Measurements from ENCODE around the gene LRRC15.

LRRC15 gene

GRCh38 chr3:194360568-194360967, 9.0 kb downstream of the LRRC15 start:
- no peak for DNase-seq

- DNase-seq, result no peak
Measured at GRCh38 chr3:194357681-194358080, 11.9 kb downstream of the LRRC15 start.

DNA sequence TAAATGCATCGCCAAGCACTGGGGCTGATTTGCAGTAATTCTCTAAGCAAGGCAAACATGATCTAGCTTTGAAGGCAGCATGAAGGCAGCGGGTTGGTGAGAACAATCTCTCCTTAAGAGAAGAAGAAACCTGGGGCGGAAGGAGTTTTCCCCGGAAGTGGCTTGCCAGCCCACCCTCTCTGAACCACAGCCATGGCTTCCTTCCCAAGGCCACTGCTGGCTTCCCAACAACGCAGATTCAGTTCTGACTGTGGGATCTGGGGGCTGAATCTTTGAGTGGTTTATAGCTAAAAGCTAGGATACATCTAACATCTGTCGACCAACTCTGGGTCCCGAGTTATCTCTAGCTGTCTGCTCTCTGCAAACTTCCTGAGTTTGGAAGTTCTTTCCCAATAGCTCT, 14.2 kb downstream of the LRRC15 start:
- DNase-seq, result no peak

DNA sequence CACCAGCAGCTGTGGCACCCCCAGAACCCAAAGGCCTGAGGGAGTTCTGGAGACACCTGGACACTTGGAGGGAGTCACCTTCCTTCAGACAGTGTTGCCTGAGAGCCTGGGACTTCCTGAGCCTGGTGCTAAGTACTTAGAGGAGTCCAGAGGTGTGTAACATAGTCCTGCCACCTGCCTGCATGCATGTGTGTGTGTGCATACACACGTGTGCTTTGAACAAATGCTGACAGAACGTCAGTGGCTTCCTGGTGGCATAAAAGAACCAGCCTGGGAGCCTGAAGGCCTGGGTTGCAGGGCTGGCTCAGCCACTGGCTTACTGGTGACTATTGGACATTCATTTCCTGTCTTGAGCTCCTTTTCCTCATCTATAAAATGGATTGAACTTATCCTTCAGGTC, 15.2 kb downstream of the LRRC15 start:
- DNase-seq, result no peak

DNA sequence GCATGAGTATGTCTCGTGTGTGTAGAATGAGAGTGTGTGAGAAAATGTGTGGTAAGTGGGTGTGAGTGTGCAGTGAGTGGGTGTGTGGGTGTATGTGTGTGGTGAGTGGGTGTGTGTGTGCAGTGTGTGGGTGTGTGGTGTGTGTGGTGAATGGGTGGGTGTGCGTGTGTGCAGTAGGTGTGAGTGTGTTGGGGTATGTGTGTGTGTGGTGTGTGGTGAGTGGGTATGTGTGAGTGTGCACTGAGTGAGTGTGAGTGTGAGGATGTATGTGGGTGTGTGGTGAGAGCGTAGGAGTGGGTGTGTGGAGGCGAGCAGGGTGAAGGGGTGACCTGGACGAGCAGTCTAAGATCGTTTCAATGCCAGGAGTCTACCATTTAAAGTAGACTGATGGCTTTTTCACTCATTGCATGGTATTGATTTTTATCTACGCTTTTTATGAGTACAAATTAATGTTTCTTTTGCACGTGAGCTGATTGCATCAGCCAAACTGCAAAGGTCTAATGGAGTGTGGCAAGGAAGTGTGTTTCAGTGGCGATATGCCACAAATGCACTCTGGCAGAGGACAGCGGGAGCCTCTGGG, 16.8 kb downstream of the LRRC15 start:
- no peak for DNase-seq

DNA sequence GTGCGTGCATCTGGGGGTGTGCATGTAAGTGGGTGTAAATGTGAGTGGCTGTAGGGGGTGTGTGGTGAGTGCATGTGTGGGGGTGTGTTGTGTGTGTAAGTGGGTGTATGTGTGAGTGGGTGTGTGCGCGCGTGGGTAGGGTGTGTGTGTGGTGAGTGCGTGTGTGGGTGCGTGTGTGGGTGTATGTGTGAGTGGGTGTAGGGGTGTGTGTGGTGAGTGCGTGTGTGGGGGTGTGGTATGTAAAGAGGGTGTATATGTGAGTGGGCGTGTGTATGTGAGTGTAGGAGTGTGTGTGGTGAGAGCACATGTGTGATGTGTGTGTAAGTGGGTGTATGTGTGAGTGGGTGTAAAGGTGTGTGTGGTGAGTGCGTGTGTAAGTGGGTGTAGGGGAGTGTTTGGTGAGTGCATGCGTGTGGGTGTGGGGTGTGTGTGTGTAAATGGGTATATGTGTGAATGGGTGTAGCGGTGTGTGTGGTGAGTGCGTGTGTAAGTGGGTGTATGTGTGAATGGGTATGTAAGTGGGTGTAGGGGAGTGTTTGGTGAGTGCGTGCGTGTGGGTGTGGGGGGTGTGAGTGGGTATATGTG, 17.5 kb downstream of the LRRC15 start:
- no peak for DNase-seq

- DNase-seq, result no peak
Measured at GRCh38 chr3:194351080-194351672, 18.4 kb downstream of the LRRC15 start, which contains the start of gene CPN2. Gene CPN2 (minus strand): TSS chr3:194351328. CDS start chr3:194342702, 8,626 bp downstream.

- DNase-seq, result no peak
Measured at GRCh38 chr3:194350726-194351071, 18.8 kb downstream of the LRRC15 start.

GRCh38 chr3:194348354-194348753, 21.2 kb downstream of the LRRC15 start:
- no peak for DNase-seq

- DNase-seq, result no peak
Measured at GRCh38 chr3:194346621-194347020, 22.9 kb downstream of the LRRC15 start.

DNA sequence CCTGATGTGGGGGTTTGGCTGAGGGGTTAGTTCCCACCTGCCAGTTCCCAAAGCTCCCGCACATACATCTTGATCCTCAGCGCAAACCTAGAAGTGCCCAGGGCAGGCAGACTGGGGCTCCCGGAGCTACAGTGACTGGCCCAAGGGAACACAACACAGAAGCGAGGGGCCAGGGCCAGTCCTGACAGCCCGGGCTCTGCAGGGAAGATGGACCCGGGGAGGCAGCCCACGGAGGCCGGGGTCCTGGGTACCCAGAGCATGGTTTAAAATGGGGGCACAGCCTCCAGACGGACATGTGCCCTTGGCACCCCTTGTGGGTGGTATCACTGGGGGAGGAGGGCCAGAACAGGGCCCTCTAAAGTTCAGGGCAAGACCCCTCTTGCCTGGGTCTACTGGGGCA, 23.5 kb downstream of the LRRC15 start:
- no peak for DNase-seq

GRCh38 chr3:194344012-194344411, 25.5 kb downstream of the LRRC15 start:
- peak; percentile 56 for DNase-seq

DNA sequence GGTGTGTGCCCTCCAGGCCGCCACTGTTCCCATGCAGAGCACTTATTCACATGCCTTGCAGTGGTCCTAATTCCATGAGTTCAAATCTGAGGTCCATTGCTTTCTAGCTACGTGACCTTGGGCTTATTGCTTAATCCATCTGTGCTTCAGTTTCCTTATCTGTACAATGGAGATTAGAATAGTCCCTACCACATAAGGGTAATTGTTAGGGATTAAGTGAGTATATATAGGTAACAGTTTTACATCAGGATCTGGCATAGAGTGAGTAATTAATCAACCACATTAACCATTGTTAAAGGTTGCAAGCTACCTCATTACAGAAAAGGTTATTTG, 26.0 kb downstream of the LRRC15 start:
- no peak for DNase-seq

GRCh38 chr3:194342861-194343560, 26.5 kb downstream of the LRRC15 start:
- DNase-seq, result no peak

DNA sequence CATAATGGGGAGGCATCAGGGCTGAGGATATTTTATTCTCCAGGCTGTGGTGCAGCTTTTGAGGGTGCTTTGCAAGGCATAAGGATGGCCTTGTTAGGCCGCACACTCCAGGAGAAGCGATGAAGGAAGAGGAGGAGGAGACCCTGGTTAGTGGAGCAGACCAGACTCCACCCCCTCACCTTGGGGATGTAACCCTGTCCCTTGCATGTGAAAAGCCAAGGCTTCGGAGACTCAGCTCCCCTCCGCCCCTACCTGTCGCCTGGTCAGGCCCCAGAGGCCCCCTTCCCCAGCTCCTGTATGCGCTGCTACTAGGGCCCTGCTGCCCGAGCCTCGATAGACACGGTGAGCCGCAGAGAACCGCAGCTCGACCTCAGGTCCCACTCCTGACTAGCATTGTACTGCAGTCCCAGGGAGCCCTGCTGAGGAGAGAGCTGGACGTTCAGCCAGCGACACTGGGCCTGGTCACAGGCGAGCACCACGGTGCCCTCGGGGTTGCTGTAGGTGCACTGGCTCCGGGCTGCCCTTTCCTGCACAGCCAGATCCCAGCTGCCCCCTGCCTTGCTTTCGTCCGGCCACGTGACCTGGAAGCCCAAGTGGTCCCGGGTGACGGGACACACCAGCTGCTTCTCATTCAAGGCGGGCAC, 28.7 kb downstream of the LRRC15 start:
- no peak for DNase-seq

DNA sequence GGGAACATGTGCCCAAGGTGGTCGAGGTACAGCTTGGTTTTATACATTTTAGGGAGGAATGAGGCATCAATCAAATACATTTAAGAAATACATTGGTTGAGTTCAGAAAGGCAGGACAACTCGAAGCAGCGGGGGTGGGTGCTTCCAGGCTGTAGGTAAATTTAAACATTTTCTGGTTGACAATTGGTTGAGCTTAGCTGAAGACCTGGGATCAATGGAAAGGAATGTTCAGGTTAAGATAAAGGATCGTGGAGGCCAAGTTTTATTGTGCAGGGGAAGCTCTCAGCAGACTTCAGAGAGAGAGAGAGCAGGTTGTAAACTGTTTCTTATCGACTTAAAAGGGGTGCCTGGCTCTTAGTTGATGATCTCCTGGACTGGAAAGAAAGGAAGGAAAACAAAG, 29.7 kb downstream of the LRRC15 start:
- no peak for DNase-seq

- DNase-seq, result no peak
Measured at GRCh38 chr3:194339356-194339755, 30.2 kb downstream of the LRRC15 start.

DNA sequence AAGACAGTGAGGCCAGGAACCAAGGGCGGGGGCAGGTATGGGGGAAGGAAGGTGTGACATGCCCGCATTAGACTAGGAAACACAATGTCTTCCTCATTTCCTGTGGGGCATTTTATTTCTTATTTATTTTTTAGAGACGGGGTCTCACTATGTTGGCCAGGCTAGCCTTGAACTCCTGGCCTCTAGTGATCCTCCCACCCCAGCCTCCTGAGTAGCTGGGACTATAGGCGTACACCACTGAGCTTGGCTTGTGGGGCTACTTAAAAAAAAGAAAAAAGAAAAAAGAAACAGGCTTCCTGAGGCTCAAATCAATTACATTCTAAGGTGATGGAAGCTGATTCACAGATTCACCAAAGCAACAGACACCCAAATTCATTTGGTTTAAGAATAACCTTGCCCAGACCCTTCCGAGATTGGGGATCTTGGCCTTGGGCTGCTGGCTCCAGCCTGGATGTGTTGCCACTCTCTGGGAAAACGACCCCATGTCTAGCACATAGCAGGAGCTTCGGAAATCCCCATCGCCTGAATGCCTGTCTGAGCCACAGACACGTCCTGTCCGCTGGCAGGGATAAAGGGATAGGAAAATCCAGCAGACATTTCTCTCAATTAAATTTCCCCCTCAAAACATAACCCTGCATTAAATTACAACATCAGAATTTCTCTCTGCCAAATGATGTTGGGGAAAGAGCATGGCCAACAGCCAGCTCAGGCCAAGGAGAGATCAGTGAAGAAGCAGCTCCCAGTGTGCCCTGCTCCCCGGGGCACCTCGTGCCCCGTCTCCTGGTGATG, 31.4 kb downstream of the LRRC15 start:
- no peak for DNase-seq

DNA sequence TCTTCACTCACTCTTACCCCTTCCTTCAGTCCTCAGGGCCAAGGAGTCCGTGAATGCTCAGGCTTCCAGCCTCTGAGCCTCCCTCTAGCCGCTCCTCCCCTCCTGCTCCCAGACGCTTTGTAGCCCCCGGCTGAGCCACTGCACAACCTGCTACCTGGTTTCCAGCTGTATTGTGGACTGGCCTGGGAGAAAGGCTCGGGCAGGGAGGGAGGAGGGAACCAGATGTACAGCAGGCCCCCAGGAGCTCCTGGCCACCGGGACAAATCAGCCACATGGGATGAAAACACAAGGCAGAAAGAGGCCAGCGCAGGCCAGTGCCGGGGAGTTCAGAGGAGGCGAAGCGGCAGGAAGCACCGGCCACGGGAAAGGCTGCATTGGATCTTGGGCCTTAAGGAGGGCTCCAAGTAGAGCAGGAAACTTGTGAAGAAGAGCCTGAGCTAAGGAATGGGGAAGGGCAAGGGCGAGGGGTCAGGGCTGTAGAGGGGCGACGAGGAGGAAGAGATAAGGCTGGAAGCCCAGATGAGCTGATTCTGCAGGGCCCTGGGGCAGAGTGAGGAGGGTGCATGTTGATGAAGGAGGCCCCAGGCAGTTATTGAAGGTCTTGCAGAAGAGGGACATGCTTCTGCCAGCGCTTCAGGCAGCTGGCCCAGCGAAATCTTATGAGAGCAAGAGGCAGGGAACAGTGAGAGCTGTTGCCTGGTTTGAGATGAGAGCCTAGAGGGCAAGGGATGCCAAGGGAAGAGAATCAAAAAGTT, 32.8 kb downstream of the LRRC15 start:
- no peak for DNase-seq

- no peak for DNase-seq
Measured at GRCh38 chr3:194333981-194334320, 35.6 kb downstream of the LRRC15 start.

DNA sequence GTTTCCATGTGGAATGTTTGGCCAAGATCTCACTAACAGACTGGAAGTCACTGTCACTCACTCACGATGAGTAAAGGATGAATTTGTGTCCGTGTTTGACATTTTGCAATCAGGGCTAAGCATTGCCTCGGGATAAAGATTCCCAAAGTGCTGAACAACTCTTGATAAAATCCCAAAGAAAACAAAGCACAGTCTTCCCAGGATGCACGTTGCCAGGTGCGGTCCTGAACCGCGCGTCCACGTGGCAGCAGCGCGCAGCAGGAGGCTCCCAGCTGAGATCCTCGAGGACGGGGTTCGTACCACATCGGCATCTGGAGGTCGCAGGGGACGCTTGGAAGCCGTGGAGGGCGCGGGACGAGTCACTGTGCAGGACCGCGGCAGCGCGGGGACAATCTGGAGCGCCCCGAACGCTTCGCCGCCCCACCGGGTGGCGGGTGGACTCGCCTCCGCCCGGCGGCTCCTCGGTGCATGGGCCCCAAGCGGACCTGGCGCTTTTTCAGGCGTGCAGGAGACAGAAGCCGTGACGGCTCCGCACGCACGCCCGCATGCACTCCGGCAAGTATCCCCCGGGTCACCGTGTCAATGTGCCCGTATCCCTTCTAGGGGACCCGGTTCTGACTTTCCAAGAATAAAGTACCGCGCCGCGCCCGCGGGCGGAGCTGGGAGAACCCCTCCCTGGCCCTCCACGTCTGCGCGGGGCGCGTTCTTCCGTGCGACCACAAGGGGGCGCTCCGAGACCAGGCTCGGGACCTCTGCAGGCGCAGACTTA, 36.1 kb downstream of the LRRC15 start:
- DNase-seq, result no peak

- no peak for DNase-seq
Measured at GRCh38 chr3:194332858-194333211, 36.7 kb downstream of the LRRC15 start.
